Measurements from ENCODE around the gene APOA5.

GRCh38 chr11:116833816-116834534 is 42.3 kb upstream of the APOA5 start:
- TF ChIP-seq CTCF (conservative IDR thresholded peaks at IDR 0.05; ENCODE audit: low read depth, low read length) = no peak
- no peak for TF ChIP-seq EZH2phosphoT487 (IDR thresholded peaks at IDR 0.05; ENCODE audit: borderline replicate concordance, low read length)

Data from PC-3 (cell line).